ENCODE results near the gene RALGPS2. TPM values are rescaled to one million over a fixed set of nuclear protein-coding genes. Genes with fewer than 3 reads are reported as not detected.

Gene RALGPS2
- polyA plus RNA-seq, 1 of the 3 experiments (the other 2 are of a cell fraction): 5.1 TPM

DNA sequence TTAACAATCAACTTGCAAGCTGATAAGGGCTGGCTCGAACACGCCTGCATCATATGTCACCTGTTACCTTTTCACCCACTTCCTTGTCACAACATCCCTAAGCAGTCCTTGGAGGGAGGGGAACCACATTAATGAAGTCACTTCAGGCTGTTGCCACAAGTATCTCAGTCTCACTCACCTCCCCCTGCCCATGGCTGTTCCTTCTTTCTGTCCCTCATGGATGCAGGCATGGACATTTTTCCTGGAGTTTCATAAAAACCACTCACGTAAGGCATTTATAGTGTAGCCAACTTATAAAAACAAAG lies 222.6 kb downstream of the RALGPS2 start:
- Histone ChIP-seq H3F3A (replicated peaks; ENCODE audit: insufficient read depth) (no peaks in the 10 kb centered on the region), H3K27ac (ENCODE audit: low read depth in 2 of 2, low read length in 1 of 2) (no peak overlapping the region), H3K4me1 (ENCODE audit: control insufficient read depth in 1 of 2, insufficient read depth in 2 of 2, low read depth in 1 of 2, low read length in 1 of 2) (peaks cover 0 to 8% of the 10 kb centered on the region in 2 experiments; a peak in 1 of 4 replicates), H3K4me2 (no peak overlapping the region), H2AFZ (ENCODE audit: low read depth) (no peak overlapping the region), H3K9me2 (no peaks in the 10 kb centered on the region), H3K27me3 (ENCODE audit: insufficient read depth) (no peaks in the 10 kb centered on the region), H4K20me1 (ENCODE audit: insufficient read depth) (no peaks in the 10 kb centered on the region), H3K79me2 (ENCODE audit: insufficient read depth) (no peaks in the 10 kb centered on the region), H3K9ac (no peak overlapping the region), H3K36me3 (replicated peaks in 1 of 2; ENCODE audit: control insufficient read depth in 1 of 2, insufficient read depth in 2 of 2, low read length in 1 of 2) (no peaks in the 10 kb centered on the region), H3K9me3 (no peaks in the 10 kb centered on the region), H3K4me3 (ENCODE audit: low read depth in 2 of 2, low read length in 1 of 2) (no peak overlapping the region)
- CTCF ChIA-PET: no interaction called here
- TF ChIP-seq NFIC (IDR thresholded peaks at IDR 0.05; ENCODE audit: borderline replicate concordance): no peak
- TF ChIP-seq EZH2phosphoT487 (IDR thresholded peaks at IDR 0.05; ENCODE audit: borderline replicate concordance, low read depth): no peak
- TF ChIP-seq SMC3 (IDR thresholded peaks at IDR 0.05; ENCODE audit: low read depth, low read length): no peak
- TF ChIP-seq TAF1 (IDR thresholded peaks at IDR 0.05; ENCODE audit: borderline replicate concordance, low read depth, low read length): no peak
- no peak for TF ChIP-seq TEAD4 (IDR thresholded peaks at IDR 0.05; ENCODE audit: borderline replicate concordance, insufficient read depth)
- TF ChIP-seq, protein P1, sequence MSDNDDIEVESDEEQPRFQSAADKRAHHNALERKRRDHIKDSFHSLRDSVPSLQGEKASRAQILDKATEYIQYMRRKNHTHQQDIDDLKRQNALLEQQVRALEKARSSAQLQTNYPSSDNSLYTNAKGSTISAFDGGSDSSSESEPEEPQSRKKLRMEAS (IDR thresholded peaks at IDR 0.05; ENCODE audit: low read depth): no peak
- TF ChIP-seq NRF1 (IDR thresholded peaks at IDR 0.05; ENCODE audit: low read depth, low read length): no peak
- TF ChIP-seq SIN3A (IDR thresholded peaks at IDR 0.05; ENCODE audit: borderline replicate concordance, low read depth, low read length): no peak
- TF ChIP-seq POLR2AphosphoS5 (IDR thresholded peaks at IDR 0.05; ENCODE audit: low read depth, low read length): no peak
- TF ChIP-seq ELF1 (IDR thresholded peaks at IDR 0.05): no peak
- TF ChIP-seq EP300 (IDR thresholded peaks at IDR 0.05; ENCODE audit: borderline replicate concordance in 1 of 2, low read depth in 1 of 2, low read length in 1 of 2): no peak
- WGBS (ENCODE audit: low lambda C conversion rate): 78% methylated on average over 3 of the region's 3 CpGs
- DNase-seq: no peak
- POLR2A ChIA-PET: no interaction called here

DNA sequence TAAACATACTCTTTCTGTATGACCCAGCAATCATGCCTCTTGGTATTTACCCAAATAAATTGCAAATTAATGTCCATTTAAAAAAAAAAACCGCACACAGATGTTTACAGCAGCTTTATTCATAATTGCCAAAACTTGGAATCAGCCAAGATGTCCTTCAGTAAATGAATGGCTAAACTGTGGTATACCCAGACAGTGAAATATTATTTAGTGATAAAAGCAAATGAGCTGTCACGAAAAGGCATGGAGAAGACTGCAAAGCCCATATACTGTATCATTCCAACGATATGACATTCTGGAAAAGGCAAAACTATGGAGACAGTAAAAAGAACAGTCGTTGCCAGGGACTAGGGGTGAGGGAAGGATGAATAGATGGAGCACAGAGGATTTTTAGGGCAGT lies 223.6 kb downstream of the RALGPS2 start:
- no peak for DNase-seq
- Histone ChIP-seq H3K36me3 (replicated peaks in 1 of 2; ENCODE audit: control insufficient read depth in 1 of 2, insufficient read depth in 2 of 2, low read length in 1 of 2) (no peaks in the 10 kb centered on the region), H3K4me2 (no peak overlapping the region), H3K27me3 (ENCODE audit: insufficient read depth) (no peaks in the 10 kb centered on the region), H3F3A (replicated peaks; ENCODE audit: insufficient read depth) (no peaks in the 10 kb centered on the region), H3K79me2 (ENCODE audit: insufficient read depth) (no peaks in the 10 kb centered on the region), H3K4me1 (ENCODE audit: control insufficient read depth in 1 of 2, insufficient read depth in 2 of 2, low read depth in 1 of 2, low read length in 1 of 2) (peaks cover 0 to 8% of the 10 kb centered on the region in 2 experiments; a peak in 1 of 4 replicates), H3K9ac (no peak overlapping the region), H3K9me2 (no peaks in the 10 kb centered on the region), H2AFZ (ENCODE audit: low read depth) (no peak overlapping the region), H3K27ac (ENCODE audit: low read depth in 2 of 2, low read length in 1 of 2) (no peak overlapping the region), H3K9me3 (no peaks in the 10 kb centered on the region), H4K20me1 (ENCODE audit: insufficient read depth) (no peaks in the 10 kb centered on the region), H3K4me3 (ENCODE audit: low read depth in 2 of 2, low read length in 1 of 2) (no peak overlapping the region)
- ChIA-PET CTCF (interaction anchor here (0.8 kb wide), 1 partner anchor 24 kb away, joined by 3 read pairs; no protein-coding TSS in a partner anchor), POLR2A (no interaction called here)
- 53% methylated on average over 4 of the region's 4 CpGs for WGBS (ENCODE audit: low lambda C conversion rate)
- TF ChIP-seq YY1 (IDR thresholded peaks at IDR 0.05; ENCODE audit: low read depth) (no peak), CHD2 (IDR thresholded peaks at IDR 0.05; ENCODE audit: low read length, partially characterized antibody) (no peak), NFIC (IDR thresholded peaks at IDR 0.05; ENCODE audit: borderline replicate concordance) (no peak), IRF3 (IDR thresholded peaks at IDR 0.05; ENCODE audit: low read depth, low read length) (no peak), FOSL2 (IDR thresholded peaks at IDR 0.05; ENCODE audit: borderline replicate concordance, low read depth) (no peak), EZH2phosphoT487 (IDR thresholded peaks at IDR 0.05; ENCODE audit: borderline replicate concordance, low read depth) (no peak), MXI1 (IDR thresholded peaks at IDR 0.05; ENCODE audit: low read depth, low read length) (no peak), FOXJ3 (CRISPR knock-in tag; IDR thresholded peaks at IDR 0.05) (no peak), SMC3 (IDR thresholded peaks at IDR 0.05; ENCODE audit: low read depth, low read length) (no peak), MEF2A (IDR thresholded peaks at IDR 0.05; ENCODE audit: borderline replicate concordance, low read depth) (no peak), EP300 (IDR thresholded peaks at IDR 0.05; ENCODE audit: borderline replicate concordance in 1 of 2, low read depth in 1 of 2, low read length in 1 of 2) (no peak), RAD21 (IDR thresholded peaks at IDR 0.05; ENCODE audit: low read length) (no peak), TAF1 (IDR thresholded peaks at IDR 0.05; ENCODE audit: borderline replicate concordance, low read depth, low read length) (no peak), RFX5 (IDR thresholded peaks at IDR 0.05; ENCODE audit: low read length) (no peak)
- TF ChIP-seq, protein P2, sequence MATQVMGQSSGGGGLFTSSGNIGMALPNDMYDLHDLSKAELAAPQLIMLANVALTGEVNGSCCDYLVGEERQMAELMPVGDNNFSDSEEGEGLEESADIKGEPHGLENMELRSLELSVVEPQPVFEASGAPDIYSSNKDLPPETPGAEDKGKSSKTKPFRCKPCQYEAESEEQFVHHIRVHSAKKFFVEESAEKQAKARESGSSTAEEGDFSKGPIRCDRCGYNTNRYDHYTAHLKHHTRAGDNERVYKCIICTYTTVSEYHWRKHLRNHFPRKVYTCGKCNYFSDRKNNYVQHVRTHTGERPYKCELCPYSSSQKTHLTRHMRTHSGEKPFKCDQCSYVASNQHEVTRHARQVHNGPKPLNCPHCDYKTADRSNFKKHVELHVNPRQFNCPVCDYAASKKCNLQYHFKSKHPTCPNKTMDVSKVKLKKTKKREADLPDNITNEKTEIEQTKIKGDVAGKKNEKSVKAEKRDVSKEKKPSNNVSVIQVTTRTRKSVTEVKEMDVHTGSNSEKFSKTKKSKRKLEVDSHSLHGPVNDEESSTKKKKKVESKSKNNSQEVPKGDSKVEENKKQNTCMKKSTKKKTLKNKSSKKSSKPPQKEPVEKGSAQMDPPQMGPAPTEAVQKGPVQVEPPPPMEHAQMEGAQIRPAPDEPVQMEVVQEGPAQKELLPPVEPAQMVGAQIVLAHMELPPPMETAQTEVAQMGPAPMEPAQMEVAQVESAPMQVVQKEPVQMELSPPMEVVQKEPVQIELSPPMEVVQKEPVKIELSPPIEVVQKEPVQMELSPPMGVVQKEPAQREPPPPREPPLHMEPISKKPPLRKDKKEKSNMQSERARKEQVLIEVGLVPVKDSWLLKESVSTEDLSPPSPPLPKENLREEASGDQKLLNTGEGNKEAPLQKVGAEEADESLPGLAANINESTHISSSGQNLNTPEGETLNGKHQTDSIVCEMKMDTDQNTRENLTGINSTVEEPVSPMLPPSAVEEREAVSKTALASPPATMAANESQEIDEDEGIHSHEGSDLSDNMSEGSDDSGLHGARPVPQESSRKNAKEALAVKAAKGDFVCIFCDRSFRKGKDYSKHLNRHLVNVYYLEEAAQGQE (IDR thresholded peaks at IDR 0.05; ENCODE audit: low read depth, low read length): no peak
